GM12891 (cell line): ENCODE measurements around the gene ZFAND2A.

Source experiments
- POLR2A ChIP-seq: IDR thresholded peaks from 2 replicates; pipeline ENCODE4 v1.6.1; 2011; ENCODE audit warnings: low read depth, low read length, control low read depth
- POLR2AphosphoS5 ChIP-seq: IDR thresholded peaks from 2 replicates; pipeline ENCODE4 v1.6.1; 2011; ENCODE audit warnings: low read depth, low read length, control low read depth
- SPI1 ChIP-seq: IDR thresholded peaks from 2 replicates; pipeline ENCODE4 v1.6.1; 2011; ENCODE audit warnings: low read depth, low read length, control low read depth
- TAF1 ChIP-seq: IDR thresholded peaks from 2 replicates; pipeline ENCODE4 v1.6.1; 2011; ENCODE audit warnings: low read depth, low read length, control low read depth

GRCh38 chr7:1124164-1124563 is 35.8 kb downstream of the ZFAND2A start:
- no peak for TF ChIP-seq POLR2AphosphoS5
- no peak for TF ChIP-seq POLR2A
- TF ChIP-seq TAF1, result no peak
- TF ChIP-seq SPI1, result no peak
